Vagina (tissue), 2 donors: ENCODE measurements around the gene KCNC4. TPM values are rescaled to one million over a fixed set of nuclear protein-coding genes. Genes with fewer than 3 reads are reported as not detected.

Source experiments
- DNase-seq, 2 donors: peaks; one replicate each; pipeline ENCODE4 v3.0.0-alpha.2; 2017; ENCODE audit errors: extremely low spot score in 2 of 2
- H3K27ac ChIP-seq: fragments of 200-600 bp; sonication (generic); one replicate; pipeline ENCODE4 v1.5.1; 2019
- H3K27me3 ChIP-seq: fragments of 200-600 bp; sonication (generic); one replicate; pipeline ENCODE4 v1.5.1; 2019
- H3K36me3 ChIP-seq, 2 donors: fragments of 200-600 bp; sonication (generic); one replicate each; pipeline ENCODE4 v1.5.1; 2017 to 2019
- H3K4me1 ChIP-seq: fragments of 200-600 bp; sonication (generic); one replicate; pipeline ENCODE4 v1.5.1; 2019
- H3K4me3 ChIP-seq, 2 donors: fragments of 200-600 bp; sonication (generic); 1 replicate in 1 of 2; 2 replicates in 1 of 2; pipeline ENCODE4 v1.5.1; 2016 to 2019
- H3K9me3 ChIP-seq: fragments of 200-600 bp; sonication (generic); one replicate; pipeline ENCODE4 v1.5.1; 2019
- CTCF ChIP-seq, 3 experiments: fragments of 450-650 bp in 2 of 3; fragments of 200-600 bp in 1 of 3; sonication (generic) in 1 of 3; IDR thresholded peaks; one replicate each; pipeline ENCODE4 v1.5.1; 2017 to 2019; ENCODE audit warnings: antibody characterized with exemption in 3 of 3, mild to moderate bottlenecking in 2 of 3, moderate library complexity in 2 of 3
- POLR2A ChIP-seq, 2 donors: fragments of 450-650 bp; IDR thresholded peaks; one replicate each; pipeline ENCODE4 v1.6.1; 2017; ENCODE audit warnings: antibody characterized with exemption in 2 of 2, mild to moderate bottlenecking in 2 of 2, moderate library complexity in 2 of 2
- POLR2AphosphoS5 ChIP-seq, 2 donors: sonication (generic); formaldehyde crosslinking; IDR thresholded peaks; one replicate each; pipeline ENCODE4 v1.9.0; 2017; ENCODE audit warnings: antibody characterized with exemption in 2 of 2, mild to moderate bottlenecking in 2 of 2, low read depth in 1 of 2; ENCODE audit not compliant: insufficient read depth in 1 of 2
- intact Hi-C: fragments of 100-400 bp; cut with DNase I; formaldehyde crosslinking; loops from one replicate; pipeline ENCODE4 v1.15.1; 2023
- total RNA-seq: library from RNA; depleted of rRNA; stranded (reverse); fragments of >200 nt; gene quantifications from one replicate; pipeline ENCODE4 v1.2.3, GENCODE V29; 2016

Gene KCNC4
- total RNA-seq, 1 donor from 2014 or later: 10.1 TPM

- no peak overlapping the region for H3K4me3 ChIP-seq
- no peak overlapping the region for H3K27ac ChIP-seq
- H3K4me1 ChIP-seq: peaks cover 12% of the 10 kb centered on the region
- DNase-seq: no peak
- intact Hi-C loops: no loop called here
- H3K36me3 ChIP-seq: peaks cover 0 to 16% of the 10 kb centered on the region in 2 donors
- TF ChIP-seq POLR2A (IDR thresholded peaks at IDR 0.05) (no peak), CTCF (IDR thresholded peaks at IDR 0.05) (no peak), POLR2AphosphoS5 (IDR thresholded peaks at IDR 0.05; ENCODE audit: insufficient read depth in 1 of 2, low read depth in 1 of 2) (no peak)
- no peaks in the 10 kb centered on the region for H3K9me3 ChIP-seq
- no peaks in the 10 kb centered on the region for H3K27me3 ChIP-seq
Observed at GRCh38 chr1:110225212-110225611, 15.1 kb downstream of the KCNC4 start.

DNA sequence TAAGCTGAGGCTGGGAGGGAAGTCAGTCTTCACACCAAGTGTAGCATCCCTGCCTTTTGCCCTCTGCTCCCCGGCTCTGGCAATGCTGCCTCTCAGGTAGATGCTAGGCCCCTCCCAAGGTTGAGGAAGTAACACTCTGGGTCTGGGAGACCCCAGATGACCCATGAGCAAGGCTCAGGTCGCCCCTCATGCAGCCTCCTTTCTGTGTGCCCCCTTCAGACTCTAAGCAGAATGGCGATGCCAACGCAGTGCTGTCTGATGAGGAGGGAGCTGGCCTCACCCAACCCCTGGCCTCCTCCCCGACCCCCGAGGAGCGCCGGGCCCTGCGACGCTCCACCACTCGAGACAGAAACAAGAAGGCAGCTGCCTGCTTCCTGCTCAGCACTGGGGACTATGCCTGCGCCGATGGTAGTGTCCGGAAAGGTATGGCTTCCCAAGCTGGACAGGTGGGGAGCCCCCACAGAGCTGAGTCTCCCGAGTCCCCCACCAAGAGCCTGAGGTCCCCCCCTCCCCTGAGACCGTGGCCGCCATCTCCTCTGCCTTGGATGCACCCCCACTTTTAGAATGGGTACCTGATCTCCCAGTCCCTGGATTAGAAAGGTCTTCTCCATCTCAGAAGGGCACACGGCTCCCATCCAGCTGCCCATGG lies 15.8 kb downstream of the KCNC4 start:
- intact Hi-C loops: no loop called here
- DNase-seq: no peak
- peaks cover 12% of the 10 kb centered on the region for H3K4me1 ChIP-seq
- H3K9me3 ChIP-seq: no peaks in the 10 kb centered on the region
- peaks cover 0 to 16% of the 10 kb centered on the region in 2 donors for H3K36me3 ChIP-seq
- H3K27me3 ChIP-seq: no peaks in the 10 kb centered on the region
- no peak overlapping the region for H3K27ac ChIP-seq
- no peak overlapping the region for H3K4me3 ChIP-seq
- TF ChIP-seq POLR2AphosphoS5 (IDR thresholded peaks at IDR 0.05; ENCODE audit: insufficient read depth in 1 of 2, low read depth in 1 of 2) (no peak), POLR2A (IDR thresholded peaks at IDR 0.05) (no peak), CTCF (IDR thresholded peaks at IDR 0.05) (no peak)

- DNase-seq: no peak
- Histone ChIP-seq H3K27me3 (no peaks in the 10 kb centered on the region), H3K36me3 (peaks cover 0 to 23% of the 10 kb centered on the region in 2 donors), H3K9me3 (no peaks in the 10 kb centered on the region), H3K4me3 (no peak overlapping the region), H3K27ac (no peak overlapping the region), H3K4me1 (peaks cover 12% of the 10 kb centered on the region)
- intact Hi-C loops: no loop called here
- TF ChIP-seq CTCF (IDR thresholded peaks at IDR 0.05) (no peak), POLR2A (IDR thresholded peaks at IDR 0.05) (no peak), POLR2AphosphoS5 (IDR thresholded peaks at IDR 0.05; ENCODE audit: insufficient read depth in 1 of 2, low read depth in 1 of 2) (no peak)
Observed at GRCh38 chr1:110227774-110228173, 17.7 kb downstream of the KCNC4 start.

GRCh38 chr1:110228381-110228780 lies 18.3 kb downstream of the KCNC4 start:
- TF ChIP-seq CTCF (IDR thresholded peaks at IDR 0.05): no peak
- TF ChIP-seq POLR2AphosphoS5 (IDR thresholded peaks at IDR 0.05; ENCODE audit: insufficient read depth in 1 of 2, low read depth in 1 of 2): no peak
- no peak for TF ChIP-seq POLR2A (IDR thresholded peaks at IDR 0.05)
- Histone ChIP-seq H3K9me3 (no peaks in the 10 kb centered on the region), H3K27ac (no peak overlapping the region), H3K4me3 (no peak overlapping the region), H3K4me1 (peaks cover 12% of the 10 kb centered on the region), H3K27me3 (no peaks in the 10 kb centered on the region), H3K36me3 (peaks cover 0 to 23% of the 10 kb centered on the region in 2 donors)
- DNase-seq: no peak
- intact Hi-C loops: no loop called here

DNA sequence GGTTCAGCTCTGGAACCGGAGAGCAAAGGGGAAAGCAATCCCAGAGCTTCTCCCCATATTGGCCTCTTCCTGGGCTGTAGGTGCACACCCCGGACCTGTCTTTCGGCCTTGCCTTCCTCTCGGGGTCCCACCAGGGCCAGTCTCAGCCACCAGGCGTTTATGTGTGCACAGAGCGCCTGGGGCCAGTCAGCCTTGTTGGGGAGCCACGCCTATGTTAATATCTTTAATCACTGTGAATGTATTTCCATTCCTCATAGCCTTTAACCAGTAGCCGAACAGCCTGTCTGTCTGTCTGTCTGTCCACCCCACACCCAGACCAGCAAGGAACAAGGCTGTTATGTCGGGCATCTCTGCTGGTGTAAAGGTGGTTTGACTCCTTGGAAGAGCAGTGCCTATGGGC lies 18.8 kb downstream of the KCNC4 start:
- H3K36me3 ChIP-seq: peaks cover 0 to 20% of the 10 kb centered on the region in 2 donors
- peaks cover 12% of the 10 kb centered on the region for H3K4me1 ChIP-seq
- intact Hi-C loops: no loop called here
- H3K27ac ChIP-seq: no peak overlapping the region
- DNase-seq: no peak
- TF ChIP-seq POLR2AphosphoS5 (IDR thresholded peaks at IDR 0.05; ENCODE audit: insufficient read depth in 1 of 2, low read depth in 1 of 2): no peak
- no peak for TF ChIP-seq POLR2A (IDR thresholded peaks at IDR 0.05)
- no peak for TF ChIP-seq CTCF (IDR thresholded peaks at IDR 0.05)
- no peak overlapping the region for H3K4me3 ChIP-seq
- no peaks in the 10 kb centered on the region for H3K27me3 ChIP-seq
- no peaks in the 10 kb centered on the region for H3K9me3 ChIP-seq
